Stimulated activated CD8-positive, alpha-beta memory T cell treated with anti-CD3 and anti-CD28 coated beads, Interleukin-4, amount 100 ng/mL, for 1 hour (primary cell): ENCODE measurements around the gene IL22.
A peak's percentile ranks its signal among the peaks of the same experiment; 100 is the strongest.
"Not testable (repeated sequence)": the region's sequence is repeated elsewhere in the genome, so short reads cannot be mapped to it uniquely, and the experiment has no call there.

ENCODE experiments used
- DNase-seq, 2 donors: peaks; one replicate each; pipeline ENCODE4 v3.0.0-alpha.2; 2020; ENCODE audit warnings: low read depth in 2 of 2, low spot score in 1 of 2

Gene IL22

GRCh38 chr12:68231229-68231628, 22.2 kb downstream of the IL22 start:
- DNase-seq, result no peak

- DNase-seq, result no peak
Observed at GRCh38 chr12:68229956-68230355, 23.4 kb downstream of the IL22 start.

- no peak for DNase-seq
Observed at GRCh38 chr12:68227356-68227755, 26.0 kb downstream of the IL22 start.

GRCh38 chr12:68225576-68226476, 27.6 kb downstream of the IL22 start, which contains the start of gene IL26:
Gene IL26, minus strand, starts transcription at chr12:68225810. Its CDS starts 54 bp downstream, at chr12:68225756.
- DNase-seq, result no peak

- no peak for DNase-seq
Observed at GRCh38 chr12:68224613-68225285, 28.7 kb downstream of the IL22 start.

- DNase-seq, result peak; percentile 16 to 44
Observed at GRCh38 chr12:68223067-68223747, 30.2 kb downstream of the IL22 start.

GRCh38 chr12:68222326-68222725, 31.1 kb downstream of the IL22 start:
- no peak for DNase-seq

GRCh38 chr12:68221497-68221896, 31.9 kb downstream of the IL22 start:
- no peak for DNase-seq

GRCh38 chr12:68210875-68211274, 42.5 kb downstream of the IL22 start:
- no peak for DNase-seq

- not testable (repeated sequence) for DNase-seq
Observed at GRCh38 chr12:68209048-68209728, 44.2 kb downstream of the IL22 start.

- no peak for DNase-seq
Observed at GRCh38 chr12:68207276-68207675, 46.1 kb downstream of the IL22 start.

- no peak for DNase-seq
Observed at GRCh38 chr12:68206446-68206845, 47.0 kb downstream of the IL22 start.

GRCh38 chr12:68203460-68203875, 49.9 kb downstream of the IL22 start:
- DNase-seq, result no peak

- DNase-seq, result no peak
Observed at GRCh38 chr12:68200854-68201253, 52.5 kb downstream of the IL22 start.

- no peak for DNase-seq
Observed at GRCh38 chr12:68199127-68199526, 54.3 kb downstream of the IL22 start.

GRCh38 chr12:68198507-68199086, 54.8 kb downstream of the IL22 start:
- no peak for DNase-seq
